HEK293 (cell line): ENCODE data around the gene DLEC1.

Experiments
- CTCF ChIA-PET: fragments of 350-600 bp; formaldehyde crosslinking; extraction: SDS; loops from one replicate; lab custom pipeline; 2021; ENCODE audit warnings: antibody characterized with exemption; lab: Yijun Ruan, JAX
- POLR2A ChIA-PET: fragments of 300-600 bp; formaldehyde crosslinking; extraction: SDS; loops from one replicate; lab custom pipeline; 2020; ENCODE audit warnings: antibody characterized with exemption, inconsistent platforms; lab: Yijun Ruan, JAX
- H3K27ac ChIP-seq: fragments of 200-500 bp; sonication (Bioruptor generic); 2 replicates; pipeline ENCODE4 v1.5.1; 2014; ENCODE audit warnings: low read depth, low read length, control low read depth, inconsistent platforms; ENCODE audit errors: extremely low read depth
- H3K36me3 ChIP-seq, 2 experiments: fragments of 200-500 bp in 1 of 2; sonication (Bioruptor generic) in 1 of 2; 1 replicate in 1 of 2; 2 replicates in 1 of 2; pipeline ENCODE4 v1.5.1; 2014 to 2017; ENCODE audit warnings: inconsistent platforms in 2 of 2, low read length in 2 of 2; ENCODE audit not compliant: control insufficient read depth in 2 of 2, insufficient read depth in 1 of 2
- H3K4me1 ChIP-seq: fragments of 200-500 bp; sonication (Bioruptor generic); 2 replicates; pipeline ENCODE4 v1.5.1; 2014; ENCODE audit warnings: mild to moderate bottlenecking, low read length, inconsistent platforms; ENCODE audit not compliant: control insufficient read depth, insufficient read depth
- H3K4me3 ChIP-seq: 2 replicates; pipeline ENCODE4 v1.5.1; 2011; ENCODE audit warnings: low read depth, mild to moderate bottlenecking, control low read depth, low read length, moderate library complexity
- H3K9me3 ChIP-seq: fragments of 200-500 bp; sonication (Bioruptor generic); 2 replicates; pipeline ENCODE4 v1.5.1; 2014; ENCODE audit warnings: low read depth, low read length, inconsistent platforms; ENCODE audit not compliant: control insufficient read depth, insufficient read depth
- BCL11A ChIP-seq: fragments of 450-650 bp; formaldehyde crosslinking; IDR thresholded peaks from 2 replicates; pipeline ENCODE4 v1.5.1; 2016; ENCODE audit warnings: low read depth, missing biosample characterization, missing genetic modification characterization
- KLF7 ChIP-seq: fragments of 450-650 bp; formaldehyde crosslinking; IDR thresholded peaks from 2 replicates; pipeline ENCODE4 v1.5.1; 2016; ENCODE audit warnings: missing biosample characterization, missing genetic modification characterization, borderline replicate concordance
- MEIS1 ChIP-seq: sonication (generic); formaldehyde crosslinking; IDR thresholded peaks from 2 replicates; pipeline ENCODE4 v1.8.1; 2022; ENCODE audit warnings: missing genetic modification reagents, mild to moderate bottlenecking, borderline replicate concordance
- RBAK ChIP-seq: fragments of 450-650 bp; formaldehyde crosslinking; IDR thresholded peaks from 2 replicates; pipeline ENCODE4 v1.5.1; 2016; ENCODE audit warnings: missing biosample characterization, missing genetic modification characterization
- ZIC2 ChIP-seq: fragments of 450-650 bp; formaldehyde crosslinking; IDR thresholded peaks from 2 replicates; pipeline ENCODE4 v1.5.1; 2016; ENCODE audit warnings: missing biosample characterization, missing genetic modification characterization
- ZNF114 ChIP-seq: fragments of 450-650 bp; formaldehyde crosslinking; IDR thresholded peaks from 2 replicates; pipeline ENCODE4 v1.5.0; 2017; ENCODE audit warnings: missing biosample characterization, missing genetic modification characterization
- ZNF146 ChIP-seq: fragments of 450-650 bp; formaldehyde crosslinking; IDR thresholded peaks from 2 replicates; pipeline ENCODE4 v1.5.1; 2016; ENCODE audit warnings: missing biosample characterization, missing genetic modification characterization
- ZNF292 ChIP-seq: fragments of 450-650 bp; formaldehyde crosslinking; IDR thresholded peaks from 2 replicates; pipeline ENCODE4 v1.5.1; 2016; ENCODE audit warnings: low read depth, missing biosample characterization, missing genetic modification characterization, borderline replicate concordance
- ZNF302 ChIP-seq: fragments of 450-650 bp; formaldehyde crosslinking; IDR thresholded peaks from 2 replicates; pipeline ENCODE4 v1.5.1; 2016; ENCODE audit warnings: missing biosample characterization, missing genetic modification characterization, low read depth
- ZNF394 ChIP-seq: fragments of 450-650 bp; formaldehyde crosslinking; IDR thresholded peaks from 2 replicates; pipeline ENCODE4 v1.5.1; 2016; ENCODE audit warnings: missing biosample characterization, missing genetic modification characterization, mild to moderate bottlenecking, moderate library complexity, borderline replicate concordance
- ZNF521 ChIP-seq: fragments of 450-650 bp; formaldehyde crosslinking; IDR thresholded peaks from 2 replicates; pipeline ENCODE4 v1.5.1; 2017; ENCODE audit warnings: missing biosample characterization, mild to moderate bottlenecking, missing genetic modification characterization
- ZNF549 ChIP-seq: fragments of 450-650 bp; IDR thresholded peaks from 2 replicates; pipeline ENCODE4 v1.5.1; 2018; ENCODE audit warnings: missing biosample characterization, missing genetic modification characterization, mild to moderate bottlenecking, inconsistent platforms, moderate library complexity
- ZNF701 ChIP-seq: fragments of 450-650 bp; formaldehyde crosslinking; IDR thresholded peaks from 2 replicates; pipeline ENCODE4 v1.5.1; 2016; ENCODE audit warnings: missing biosample characterization, missing genetic modification characterization
- ZNF792 ChIP-seq: fragments of 450-650 bp; formaldehyde crosslinking; IDR thresholded peaks from 2 replicates; pipeline ENCODE4 v1.5.1; 2016; ENCODE audit warnings: missing biosample characterization, missing genetic modification characterization
- TF ChIP-seq, protein P1 (sequence below): fragments of 450-650 bp; formaldehyde crosslinking; IDR thresholded peaks from 2 replicates; pipeline ENCODE4 v1.5.1; 2017; ENCODE audit warnings: missing biosample characterization, missing genetic modification characterization
- TF ChIP-seq, protein P2 (sequence below): fragments of 450-650 bp; formaldehyde crosslinking; IDR thresholded peaks from 2 replicates; pipeline ENCODE4 v1.5.1; 2017; ENCODE audit warnings: missing biosample characterization, missing genetic modification characterization
- TF ChIP-seq, protein P3 (sequence below): fragments of 450-650 bp; formaldehyde crosslinking; IDR thresholded peaks from 2 replicates; pipeline ENCODE4 v1.5.1; 2016; ENCODE audit warnings: missing biosample characterization, missing genetic modification characterization
- TF ChIP-seq, protein P4 (sequence below): fragments of 450-650 bp; formaldehyde crosslinking; IDR thresholded peaks from 2 replicates; pipeline ENCODE4 v1.5.1; 2016; ENCODE audit warnings: missing biosample characterization, missing genetic modification characterization, borderline replicate concordance
- TF ChIP-seq, protein P5 (sequence below): fragments of 450-650 bp; formaldehyde crosslinking; IDR thresholded peaks from 2 replicates; pipeline ENCODE4 v1.5.1; 2016; ENCODE audit warnings: missing biosample characterization, missing genetic modification characterization

The DLEC1 gene

DNA sequence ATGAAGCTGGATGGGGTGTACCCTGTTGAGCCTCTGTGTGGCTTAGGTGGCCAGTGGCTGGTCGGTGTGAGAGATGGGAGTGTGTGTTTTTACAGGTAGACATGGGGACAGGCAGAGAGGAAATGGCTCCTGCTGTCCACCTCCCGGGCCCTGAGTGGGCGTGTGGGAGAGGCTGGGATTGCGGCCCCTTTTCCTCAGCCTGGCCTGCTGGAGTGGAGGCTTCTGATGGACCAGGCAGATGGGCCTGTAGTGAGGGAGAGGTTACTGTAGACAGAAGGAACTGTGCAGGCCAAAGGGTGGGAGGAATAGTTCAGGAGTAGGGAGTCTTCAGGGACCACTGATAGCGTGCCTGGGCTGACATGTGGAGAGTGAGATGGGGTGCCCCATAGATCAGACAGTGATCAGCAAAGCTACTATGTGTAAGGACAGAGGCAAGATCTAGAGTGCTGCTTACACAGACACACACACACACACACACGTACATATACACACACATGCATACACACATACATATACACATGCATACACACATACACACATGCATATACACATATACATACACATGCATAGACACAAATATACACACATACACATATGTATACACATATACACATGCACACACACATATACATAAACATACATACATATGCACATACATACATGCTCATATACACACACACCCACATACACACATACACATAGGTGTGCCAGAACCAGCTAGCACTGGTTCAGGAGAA is 71.5 kb downstream of the DLEC1 start:
- CTCF ChIA-PET = interaction anchor here (0.6 kb wide), 1 partner anchor 323 kb away, joined by 5 read pairs; no protein-coding TSS in a partner anchor
- TF ChIP-seq, protein P1, sequence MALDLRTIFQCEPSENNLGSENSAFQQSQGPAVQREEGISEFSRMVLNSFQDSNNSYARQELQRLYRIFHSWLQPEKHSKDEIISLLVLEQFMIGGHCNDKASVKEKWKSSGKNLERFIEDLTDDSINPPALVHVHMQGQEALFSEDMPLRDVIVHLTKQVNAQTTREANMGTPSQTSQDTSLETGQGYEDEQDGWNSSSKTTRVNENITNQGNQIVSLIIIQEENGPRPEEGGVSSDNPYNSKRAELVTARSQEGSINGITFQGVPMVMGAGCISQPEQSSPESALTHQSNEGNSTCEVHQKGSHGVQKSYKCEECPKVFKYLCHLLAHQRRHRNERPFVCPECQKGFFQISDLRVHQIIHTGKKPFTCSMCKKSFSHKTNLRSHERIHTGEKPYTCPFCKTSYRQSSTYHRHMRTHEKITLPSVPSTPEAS (tag by site-specific recombination) = 0 out of 2 replicates have a peak, but pooled peaks have one; percentile 27
- no peak for TF ChIP-seq ZIC2 (tag by site-specific recombination)

DNA sequence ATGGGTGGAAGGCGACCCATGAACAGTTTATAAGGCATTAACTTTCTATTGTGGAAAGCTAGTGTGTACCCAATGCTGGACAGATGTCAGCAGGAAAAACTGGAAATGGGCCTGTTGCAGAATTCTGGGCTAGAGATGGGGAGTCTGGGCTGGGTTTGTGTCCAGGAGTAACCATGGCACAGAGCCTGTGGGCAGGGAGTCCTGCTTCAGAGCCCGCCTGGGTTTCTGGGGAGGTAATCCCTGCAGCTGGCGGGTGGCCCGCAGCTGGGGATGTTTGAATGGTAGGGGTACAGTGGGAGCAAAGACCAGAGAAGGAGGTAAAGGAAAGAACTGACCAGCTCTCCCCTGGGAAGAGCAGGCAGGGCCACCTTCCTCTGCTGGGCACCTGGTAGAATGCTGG is 72.2 kb downstream of the DLEC1 start:
- no peak overlapping the region for H3K27ac ChIP-seq
- ChIA-PET CTCF (interaction anchor here (0.6 kb wide), 1 partner anchor 324 kb away, joined by 5 read pairs; no protein-coding TSS in a partner anchor), POLR2A (no interaction called here)
- no peak for TF ChIP-seq ZNF302 (tag by site-specific recombination)
- TF ChIP-seq ZNF394 = no peak
- TF ChIP-seq BCL11A = no peak
- TF ChIP-seq ZNF701 (tag by site-specific recombination) = no peak
- TF ChIP-seq RBAK = no peak
- TF ChIP-seq KLF7 = no peak
- TF ChIP-seq ZNF114 (tag by site-specific recombination) = no peak
- TF ChIP-seq, protein P2, sequence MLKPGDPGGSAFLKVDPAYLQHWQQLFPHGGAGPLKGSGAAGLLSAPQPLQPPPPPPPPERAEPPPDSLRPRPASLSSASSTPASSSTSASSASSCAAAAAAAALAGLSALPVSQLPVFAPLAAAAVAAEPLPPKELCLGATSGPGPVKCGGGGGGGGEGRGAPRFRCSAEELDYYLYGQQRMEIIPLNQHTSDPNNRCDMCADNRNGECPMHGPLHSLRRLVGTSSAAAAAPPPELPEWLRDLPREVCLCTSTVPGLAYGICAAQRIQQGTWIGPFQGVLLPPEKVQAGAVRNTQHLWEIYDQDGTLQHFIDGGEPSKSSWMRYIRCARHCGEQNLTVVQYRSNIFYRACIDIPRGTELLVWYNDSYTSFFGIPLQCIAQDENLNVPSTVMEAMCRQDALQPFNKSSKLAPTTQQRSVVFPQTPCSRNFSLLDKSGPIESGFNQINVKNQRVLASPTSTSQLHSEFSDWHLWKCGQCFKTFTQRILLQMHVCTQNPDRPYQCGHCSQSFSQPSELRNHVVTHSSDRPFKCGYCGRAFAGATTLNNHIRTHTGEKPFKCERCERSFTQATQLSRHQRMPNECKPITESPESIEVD (tag by site-specific recombination) = no peak
- TF ChIP-seq, protein P3, sequence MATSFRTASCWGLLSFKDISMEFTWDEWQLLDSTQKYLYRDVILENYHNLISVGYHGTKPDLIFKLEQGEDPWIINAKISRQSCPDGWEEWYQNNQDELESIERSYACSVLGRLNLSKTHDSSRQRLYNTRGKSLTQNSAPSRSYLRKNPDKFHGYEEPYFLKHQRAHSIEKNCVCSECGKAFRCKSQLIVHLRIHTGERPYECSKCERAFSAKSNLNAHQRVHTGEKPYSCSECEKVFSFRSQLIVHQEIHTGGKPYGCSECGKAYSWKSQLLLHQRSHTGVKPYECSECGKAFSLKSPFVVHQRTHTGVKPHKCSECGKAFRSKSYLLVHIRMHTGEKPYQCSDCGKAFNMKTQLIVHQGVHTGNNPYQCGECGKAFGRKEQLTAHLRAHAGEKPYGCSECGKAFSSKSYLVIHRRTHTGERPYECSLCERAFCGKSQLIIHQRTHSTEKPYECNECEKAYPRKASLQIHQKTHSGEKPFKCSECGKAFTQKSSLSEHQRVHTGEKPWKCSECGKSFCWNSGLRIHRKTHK (tag by site-specific recombination) = no peak
- H3K4me3 ChIP-seq = no peak overlapping the region
- no peaks in the 10 kb centered on the region for H3K9me3 ChIP-seq
- no peaks in the 10 kb centered on the region for H3K36me3 ChIP-seq
- H3K4me1 ChIP-seq = no peaks in the 10 kb centered on the region

More for the DNA sequence above, 71.5 kb downstream of the DLEC1 start:
- no peaks in the 10 kb centered on the region for H3K4me1 ChIP-seq
- H3K4me3 ChIP-seq = no peak overlapping the region
- no peak overlapping the region for H3K27ac ChIP-seq
- H3K9me3 ChIP-seq = no peaks in the 10 kb centered on the region
- no peaks in the 10 kb centered on the region for H3K36me3 ChIP-seq
- POLR2A ChIA-PET = no interaction called here

DNA sequence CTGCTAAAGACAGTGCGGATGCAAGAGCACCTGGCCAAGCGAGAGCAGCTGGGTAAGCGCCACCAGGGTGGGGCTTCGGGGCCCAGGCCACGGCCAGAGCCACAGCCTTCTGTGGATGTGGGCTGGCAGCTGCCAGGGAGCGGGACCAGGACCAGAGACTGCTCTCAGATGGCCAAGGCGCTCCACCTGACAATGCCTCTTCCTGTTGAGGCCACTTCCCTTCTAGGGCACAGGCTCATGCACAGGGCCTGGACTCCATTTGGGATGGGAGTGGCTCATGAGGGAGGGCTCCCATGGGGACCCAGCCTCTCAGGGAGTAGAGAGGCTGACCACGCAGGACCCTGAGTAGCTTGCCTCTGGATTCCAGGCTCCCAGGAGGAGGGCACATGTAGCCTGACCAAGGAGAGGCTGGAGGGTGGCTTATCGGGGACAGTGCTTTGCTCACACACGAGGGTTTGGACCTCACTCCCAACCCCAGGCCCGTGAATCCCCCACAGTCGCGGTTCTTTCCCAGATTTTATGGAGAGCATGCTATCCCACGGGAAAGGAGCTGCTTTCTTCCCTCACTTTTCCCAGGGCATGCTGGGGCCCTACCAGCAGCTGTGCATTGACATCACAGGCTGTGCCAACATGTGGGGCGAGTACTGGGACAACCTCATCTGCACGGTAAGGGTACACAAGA is 72.8 kb downstream of the DLEC1 start:
- Histone ChIP-seq H3K4me1 (no peaks in the 10 kb centered on the region), H3K9me3 (no peaks in the 10 kb centered on the region), H3K4me3 (no peak overlapping the region), H3K36me3 (no peaks in the 10 kb centered on the region), H3K27ac (no peak overlapping the region)
- CTCF ChIA-PET = no interaction called here
- POLR2A ChIA-PET = interaction anchor here (0.6 kb wide), 1 partner anchor 680 kb away, joined by 4 read pairs; no protein-coding TSS in a partner anchor
- TF ChIP-seq MEIS1 (CRISPR knock-in tag) (no peak), ZNF549 (tag by site-specific recombination) (no peak), ZNF146 (tag by site-specific recombination) (no peak), ZNF521 (no peak), ZNF792 (no peak), ZNF292 (tag by site-specific recombination) (no peak)
- TF ChIP-seq, protein P4, sequence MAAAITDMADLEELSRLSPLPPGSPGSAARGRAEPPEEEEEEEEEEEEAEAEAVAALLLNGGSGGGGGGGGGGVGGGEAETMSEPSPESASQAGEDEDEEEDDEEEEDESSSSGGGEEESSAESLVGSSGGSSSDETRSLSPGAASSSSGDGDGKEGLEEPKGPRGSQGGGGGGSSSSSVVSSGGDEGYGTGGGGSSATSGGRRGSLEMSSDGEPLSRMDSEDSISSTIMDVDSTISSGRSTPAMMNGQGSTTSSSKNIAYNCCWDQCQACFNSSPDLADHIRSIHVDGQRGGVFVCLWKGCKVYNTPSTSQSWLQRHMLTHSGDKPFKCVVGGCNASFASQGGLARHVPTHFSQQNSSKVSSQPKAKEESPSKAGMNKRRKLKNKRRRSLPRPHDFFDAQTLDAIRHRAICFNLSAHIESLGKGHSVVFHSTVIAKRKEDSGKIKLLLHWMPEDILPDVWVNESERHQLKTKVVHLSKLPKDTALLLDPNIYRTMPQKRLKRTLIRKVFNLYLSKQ = no peak
- TF ChIP-seq, protein P5, sequence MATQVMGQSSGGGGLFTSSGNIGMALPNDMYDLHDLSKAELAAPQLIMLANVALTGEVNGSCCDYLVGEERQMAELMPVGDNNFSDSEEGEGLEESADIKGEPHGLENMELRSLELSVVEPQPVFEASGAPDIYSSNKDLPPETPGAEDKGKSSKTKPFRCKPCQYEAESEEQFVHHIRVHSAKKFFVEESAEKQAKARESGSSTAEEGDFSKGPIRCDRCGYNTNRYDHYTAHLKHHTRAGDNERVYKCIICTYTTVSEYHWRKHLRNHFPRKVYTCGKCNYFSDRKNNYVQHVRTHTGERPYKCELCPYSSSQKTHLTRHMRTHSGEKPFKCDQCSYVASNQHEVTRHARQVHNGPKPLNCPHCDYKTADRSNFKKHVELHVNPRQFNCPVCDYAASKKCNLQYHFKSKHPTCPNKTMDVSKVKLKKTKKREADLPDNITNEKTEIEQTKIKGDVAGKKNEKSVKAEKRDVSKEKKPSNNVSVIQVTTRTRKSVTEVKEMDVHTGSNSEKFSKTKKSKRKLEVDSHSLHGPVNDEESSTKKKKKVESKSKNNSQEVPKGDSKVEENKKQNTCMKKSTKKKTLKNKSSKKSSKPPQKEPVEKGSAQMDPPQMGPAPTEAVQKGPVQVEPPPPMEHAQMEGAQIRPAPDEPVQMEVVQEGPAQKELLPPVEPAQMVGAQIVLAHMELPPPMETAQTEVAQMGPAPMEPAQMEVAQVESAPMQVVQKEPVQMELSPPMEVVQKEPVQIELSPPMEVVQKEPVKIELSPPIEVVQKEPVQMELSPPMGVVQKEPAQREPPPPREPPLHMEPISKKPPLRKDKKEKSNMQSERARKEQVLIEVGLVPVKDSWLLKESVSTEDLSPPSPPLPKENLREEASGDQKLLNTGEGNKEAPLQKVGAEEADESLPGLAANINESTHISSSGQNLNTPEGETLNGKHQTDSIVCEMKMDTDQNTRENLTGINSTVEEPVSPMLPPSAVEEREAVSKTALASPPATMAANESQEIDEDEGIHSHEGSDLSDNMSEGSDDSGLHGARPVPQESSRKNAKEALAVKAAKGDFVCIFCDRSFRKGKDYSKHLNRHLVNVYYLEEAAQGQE (tag by site-specific recombination) = no peak
